Stimulated activated CD8-positive, alpha-beta memory T cell treated with anti-CD3 and anti-CD28 coated beads, Interleukin-2, amount 100 ng/mL, for 48 hours (primary cell): Measurements from ENCODE around the gene ACVR2B.

Source experiments
- DNase-seq, 2 donors: peaks; one replicate each; pipeline ENCODE4 v3.0.0-alpha.2; 2020; ENCODE audit warnings: low read depth in 2 of 2

Gene ACVR2B

DNA sequence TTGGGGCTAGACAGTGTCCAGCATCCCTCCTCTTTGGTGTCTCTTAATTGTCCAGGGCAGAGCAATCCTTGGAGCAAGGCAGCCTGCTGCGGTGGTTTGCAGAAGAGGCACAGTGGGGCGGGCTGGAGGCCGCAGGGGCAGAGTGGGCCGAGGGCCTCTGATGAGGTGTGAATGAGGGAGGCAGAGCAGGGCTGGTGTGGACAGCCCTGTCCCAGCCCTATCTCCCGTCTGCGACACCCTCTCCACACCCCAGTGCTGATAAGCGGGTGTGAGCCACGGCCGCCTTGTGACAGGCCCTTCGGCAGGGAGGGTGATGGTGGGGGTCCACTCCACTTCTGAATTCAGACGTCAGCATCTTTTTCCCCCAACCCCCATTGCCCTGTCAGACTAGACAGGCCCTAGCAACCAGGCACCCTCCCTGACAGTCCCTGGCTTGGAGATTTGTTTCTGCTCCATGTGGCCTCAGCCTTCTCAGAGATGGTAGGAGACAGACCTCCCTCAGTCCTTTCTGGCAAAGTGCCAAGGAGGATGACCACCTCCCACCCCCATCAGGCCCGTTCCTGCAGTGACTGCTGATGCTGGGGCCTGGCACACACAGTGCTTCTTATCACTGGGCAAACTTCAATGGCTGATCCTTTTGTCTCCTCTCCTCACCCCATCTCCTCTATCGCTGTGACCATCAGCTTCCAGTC, 79.7 kb downstream of the ACVR2B start:
- DNase-seq, result no peak

GRCh38 chr3:38534180-38534579, 80.5 kb downstream of the ACVR2B start:
- no peak for DNase-seq

GRCh38 chr3:38534604-38535003, 80.9 kb downstream of the ACVR2B start:
- no peak for DNase-seq

DNA sequence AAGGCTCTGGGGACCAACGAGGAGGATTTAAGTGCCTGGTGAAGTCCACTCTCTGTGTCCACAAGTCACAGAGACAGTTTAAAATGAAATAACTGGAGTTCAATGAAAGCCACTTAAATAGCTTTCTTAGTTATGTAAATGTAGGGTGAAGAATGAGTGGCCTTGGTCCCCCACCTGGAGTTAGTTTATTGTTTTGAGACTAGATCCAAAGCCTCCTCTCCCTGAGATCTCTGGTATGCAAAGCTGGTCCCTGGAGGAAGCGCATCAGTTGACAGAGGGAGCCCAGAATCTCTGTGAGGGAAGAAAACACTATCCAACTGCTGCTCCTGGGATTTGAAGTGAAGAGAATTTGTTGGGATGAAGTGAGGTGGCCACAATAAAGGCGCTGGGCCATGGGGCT, 83.0 kb downstream of the ACVR2B start:
- DNase-seq, result no peak

DNA sequence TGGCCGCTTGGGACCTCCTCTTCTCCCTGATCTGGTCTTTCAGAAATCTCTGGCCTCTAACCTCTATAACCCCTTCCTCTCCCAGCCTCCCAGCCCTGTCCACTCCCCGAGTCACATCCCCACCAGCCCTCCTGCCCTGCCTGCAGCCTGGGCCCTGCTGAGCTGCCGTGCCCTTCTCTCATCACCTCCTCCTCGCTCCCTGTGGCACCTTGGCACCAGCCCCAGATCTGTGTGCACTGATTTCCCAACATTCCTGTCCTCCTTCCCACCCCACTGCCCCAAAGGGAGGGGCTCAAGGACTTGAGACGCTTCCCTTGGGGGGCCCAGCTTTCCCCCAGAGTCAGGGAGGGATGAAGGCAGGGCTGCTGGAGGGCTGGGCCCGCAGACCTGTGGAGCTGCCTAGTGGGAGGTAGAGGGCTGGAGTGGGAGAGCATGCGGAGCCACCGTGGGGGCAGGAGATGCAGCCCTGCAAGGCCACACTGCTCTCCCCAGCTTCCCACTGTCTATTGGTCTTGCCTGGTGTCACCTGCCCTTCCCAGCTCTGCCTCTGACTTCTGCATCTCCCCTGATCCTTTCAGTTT, 85.2 kb downstream of the ACVR2B start:
- DNase-seq, result no peak

DNA sequence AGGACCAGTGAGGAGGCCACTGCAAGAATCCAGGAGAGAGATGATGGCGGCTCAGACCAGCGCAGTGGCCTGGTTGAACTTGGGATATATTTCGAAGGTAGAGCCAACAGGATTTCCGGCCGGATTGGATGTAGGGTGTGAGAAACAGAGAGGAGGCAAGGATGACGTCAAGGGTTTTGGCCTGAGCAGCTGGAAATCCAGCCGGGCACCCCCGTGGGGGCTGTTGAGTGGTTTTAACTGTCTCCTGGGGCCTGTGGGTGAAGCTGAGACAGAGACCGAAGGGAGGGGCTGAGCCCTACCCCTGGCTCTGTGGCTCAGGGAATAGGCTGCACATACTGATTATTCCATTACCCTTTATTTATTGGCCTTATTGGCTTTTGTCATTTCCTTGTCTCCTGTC, 88.1 kb downstream of the ACVR2B start:
- no peak for DNase-seq
